ENCODE results near the gene PPP1R14B. TPM values are rescaled to one million over a fixed set of nuclear protein-coding genes. Genes with fewer than 3 reads are reported as not detected.

The PPP1R14B gene
- total and polyA plus RNA-seq, 2 of the 13 experiments (the other 11 are each of a cell fraction or from before 2014, with no cell fraction given) = 110 to 148 TPM

DNA sequence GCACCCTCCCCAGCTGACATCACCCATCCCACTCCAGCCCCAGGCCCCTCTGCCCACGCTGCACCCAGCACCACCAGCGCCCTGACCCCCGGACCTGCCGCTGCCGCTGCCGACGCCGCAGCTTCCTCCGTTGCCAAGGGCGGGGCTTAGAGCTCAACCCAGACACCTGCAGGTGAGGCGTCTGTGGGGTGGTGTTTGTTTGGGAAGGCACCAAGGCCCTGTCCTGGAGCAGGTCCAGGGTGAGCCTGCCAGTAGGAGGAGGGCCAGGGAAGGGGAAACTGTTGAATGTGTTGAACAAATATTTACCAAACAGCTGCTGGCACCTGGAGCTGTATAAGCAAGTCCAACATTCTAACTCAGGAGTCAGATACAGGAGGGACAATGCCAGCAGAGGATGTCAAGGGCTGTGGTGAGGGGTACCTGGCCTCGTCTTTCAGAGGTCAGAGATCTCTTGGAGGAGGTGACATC lies 9.2 kb downstream of the PPP1R14B start (continued):
- TF ChIP-seq ZBTB34 (CRISPR knock-in tag; IDR thresholded peaks at IDR 0.05) (no peak), ZNF746 (CRISPR knock-in tag; IDR thresholded peaks at IDR 0.05) (peak; percentile 94), MTA3 (CRISPR knock-in tag; IDR thresholded peaks at IDR 0.05) (no peak), MTA1 (CRISPR knock-in tag; IDR thresholded peaks at IDR 0.05; ENCODE audit: borderline replicate concordance) (peak; percentile 76; the same call in 1 of the 2 replicates), KAT7 (CRISPR knock-in tag; IDR thresholded peaks at IDR 0.05; ENCODE audit: borderline replicate concordance) (0 out of 2 replicates have a peak, but pooled peaks have one; percentile 45), ZNF274 (CRISPR knock-in tag; IDR thresholded peaks at IDR 0.05) (0 out of 2 replicates have a peak, but pooled peaks have one; percentile 26), KDM3A (CRISPR knock-in tag; IDR thresholded peaks at IDR 0.05; ENCODE audit: low read depth) (peak; percentile 40; the same call in 1 of the 2 replicates), FUBP1 (CRISPR knock-in tag; IDR thresholded peaks at IDR 0.05; ENCODE audit: borderline replicate concordance) (no peak), FLYWCH1 (CRISPR knock-in tag; IDR thresholded peaks at IDR 0.05) (no peak), HIVEP1 (CRISPR knock-in tag; IDR thresholded peaks at IDR 0.05) (peak; percentile 79; the same call in 1 of the 2 replicates), WIZ (CRISPR knock-in tag; IDR thresholded peaks at IDR 0.05) (no peak), RARG (CRISPR knock-in tag; IDR thresholded peaks at IDR 0.05; ENCODE audit: low read depth) (no peak), NFKB2 (CRISPR knock-in tag; IDR thresholded peaks at IDR 0.05; ENCODE audit: borderline replicate concordance) (peak; percentile 40; the same call in 1 of the 2 replicates), PHF21A (CRISPR knock-in tag; IDR thresholded peaks at IDR 0.05) (peak; percentile 81), ZNF121 (CRISPR knock-in tag; IDR thresholded peaks at IDR 0.05) (no peak), FOXO1 (CRISPR knock-in tag; IDR thresholded peaks at IDR 0.05) (peak; percentile 53; the same call in 1 of the 2 replicates), ZNF607 (CRISPR knock-in tag; IDR thresholded peaks at IDR 0.05; ENCODE audit: borderline replicate concordance) (no peak), DMAP1 (CRISPR knock-in tag; IDR thresholded peaks at IDR 0.05) (peak; percentile 64; the same call in 1 of the 2 replicates), HMGXB3 (CRISPR knock-in tag; IDR thresholded peaks at IDR 0.05; ENCODE audit: borderline replicate concordance) (no peak), SMAD9 (CRISPR knock-in tag; IDR thresholded peaks at IDR 0.05) (0 out of 2 replicates have a peak, but pooled peaks have one; percentile 49), SOX6 (IDR thresholded peaks at IDR 0.05) (no peak), SOX6 (CRISPR knock-in tag; IDR thresholded peaks at IDR 0.05) (peak; percentile 80)
- TF ChIP-seq, protein P1, sequence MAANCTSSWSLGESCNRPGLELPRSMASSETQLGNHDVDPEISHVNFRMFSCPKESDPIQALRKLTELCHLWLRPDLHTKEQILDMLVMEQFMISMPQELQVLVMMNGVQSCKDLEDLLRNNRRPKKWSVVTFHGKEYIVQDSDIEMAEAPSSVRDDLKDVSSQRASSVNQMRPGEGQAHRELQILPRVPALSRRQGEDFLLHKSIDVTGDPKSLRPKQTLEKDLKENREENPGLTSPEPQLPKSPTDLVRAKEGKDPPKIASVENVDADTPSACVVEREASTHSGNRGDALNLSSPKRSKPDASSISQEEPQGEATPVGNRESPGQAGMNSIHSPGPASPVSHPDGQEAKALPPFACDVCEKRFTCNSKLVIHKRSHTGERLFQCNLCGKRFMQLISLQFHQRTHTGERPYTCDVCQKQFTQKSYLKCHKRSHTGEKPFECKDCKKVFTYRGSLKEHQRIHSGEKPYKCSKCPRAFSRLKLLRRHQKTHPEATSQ (CRISPR knock-in tag; IDR thresholded peaks at IDR 0.05; ENCODE audit: borderline replicate concordance) = no peak

All from HepG2 (cell line).